GM21825 (cell line): ENCODE measurements around the gene CDYL.

Source experiments
- ATAC-seq: cut with Tn5 transposase; IDR thresholded peaks from one replicate; pipeline ENCODE4 v1.9.1; 2021; ENCODE audit warnings: mild to moderate bottlenecking, moderate library complexity; ENCODE audit not compliant: unreplicated experiment

The CDYL gene

GRCh38 chr6:4873928-4874327, 97.7 kb downstream of the CDYL start:
- ATAC-seq, result no peak

- ATAC-seq, result peak; percentile 71
Measured at GRCh38 chr6:4879741-4880275, 103.6 kb downstream of the CDYL start.

GRCh38 chr6:4880363-4880762, 104.2 kb downstream of the CDYL start:
- no peak for ATAC-seq

GRCh38 chr6:4883298-4883697, 107.1 kb downstream of the CDYL start:
- ATAC-seq, result no peak

GRCh38 chr6:4884646-4885340, 108.6 kb downstream of the CDYL start:
- ATAC-seq, result no peak

- ATAC-seq, result no peak
Measured at GRCh38 chr6:4885341-4885933, 109.2 kb downstream of the CDYL start.

GRCh38 chr6:4888841-4889240, 112.6 kb downstream of the CDYL start:
- ATAC-seq, result no peak

- no peak for ATAC-seq
Measured at GRCh38 chr6:4889701-4890100, 113.5 kb downstream of the CDYL start.

GRCh38 chr6:4890191-4890590, 114.0 kb downstream of the CDYL start:
- no peak for ATAC-seq

- no peak for ATAC-seq
Measured at GRCh38 chr6:4890627-4891026, 114.4 kb downstream of the CDYL start.

GRCh38 chr6:4891141-4891540, 114.9 kb downstream of the CDYL start:
- ATAC-seq, result no peak

- no peak for ATAC-seq
Measured at GRCh38 chr6:4892785-4893485, 116.7 kb downstream of the CDYL start.

GRCh38 chr6:4894049-4894448, 117.8 kb downstream of the CDYL start:
- no peak for ATAC-seq

GRCh38 chr6:4895971-4896370, 119.8 kb downstream of the CDYL start:
- no peak for ATAC-seq

GRCh38 chr6:4896401-4896800, 120.2 kb downstream of the CDYL start:
- no peak for ATAC-seq

- ATAC-seq, result no peak
Measured at GRCh38 chr6:4899249-4900034, 123.2 kb downstream of the CDYL start.

- no peak for ATAC-seq
Measured at GRCh38 chr6:4901386-4902061, 125.3 kb downstream of the CDYL start.

- ATAC-seq, result no peak
Measured at GRCh38 chr6:4902363-4902762, 126.2 kb downstream of the CDYL start.

GRCh38 chr6:4903121-4903520, 126.9 kb downstream of the CDYL start:
- ATAC-seq, result no peak

GRCh38 chr6:4903751-4904370, 127.7 kb downstream of the CDYL start:
- no peak for ATAC-seq
